Endothelial cell (in vitro differentiated cells): ENCODE data around the gene GNAZ. TPM values are rescaled to one million over a fixed set of nuclear protein-coding genes. Genes with fewer than 3 reads are reported as not detected.

ENCODE experiments used
- DNase-seq: peaks from one replicate; pipeline ENCODE4 v3.0.0; 2021; ENCODE audit warnings: low spot score
- H3K27ac Mint-ChIP-seq: one replicate; pipeline ENCODE4 v1.8.0; 2021; ENCODE audit warnings: mixed read lengths, inconsistent platforms; ENCODE audit not compliant: unreplicated experiment
- H3K27me3 Mint-ChIP-seq: one replicate; pipeline ENCODE4 v1.8.0; 2021; ENCODE audit warnings: mild to moderate bottlenecking, moderate library complexity, mixed read lengths, inconsistent platforms; ENCODE audit not compliant: unreplicated experiment
- H3K36me3 Mint-ChIP-seq: one replicate; pipeline ENCODE4 v1.8.0; 2021; ENCODE audit warnings: mild to moderate bottlenecking, low read depth, mixed read lengths, inconsistent platforms; ENCODE audit not compliant: unreplicated experiment
- H3K4me1 Mint-ChIP-seq: one replicate; pipeline ENCODE4 v1.8.0; 2021; ENCODE audit warnings: mild to moderate bottlenecking, mixed read lengths, inconsistent platforms; ENCODE audit not compliant: unreplicated experiment
- H3K4me3 Mint-ChIP-seq: one replicate; pipeline ENCODE4 v1.8.0; 2021; ENCODE audit warnings: mild to moderate bottlenecking, mixed read lengths, inconsistent platforms; ENCODE audit not compliant: unreplicated experiment
- H3K9me3 Mint-ChIP-seq: one replicate; pipeline ENCODE4 v1.8.0; 2021; ENCODE audit warnings: mixed read lengths, inconsistent platforms; ENCODE audit not compliant: unreplicated experiment
- CTCF ChIP-seq: fragments of 200-600 bp; sonication (generic); IDR thresholded peaks from one replicate; pipeline ENCODE4 v1.5.0; 2021; ENCODE audit warnings: antibody characterized with exemption; ENCODE audit not compliant: unreplicated experiment
- total RNA-seq: library from RNA; stranded (reverse); fragmentation: NEBNext Ultra II Directional; extraction: Animal tissue kit (Norgen Biotek cat#: 25700); gene quantifications from one replicate; pipeline ENCODE4 v1.2.1, GENCODE V29; 2021; ENCODE audit not compliant: unreplicated experiment

Gene GNAZ
- total RNA-seq, 1 donor from 2014 or later: 0.21 TPM

DNA sequence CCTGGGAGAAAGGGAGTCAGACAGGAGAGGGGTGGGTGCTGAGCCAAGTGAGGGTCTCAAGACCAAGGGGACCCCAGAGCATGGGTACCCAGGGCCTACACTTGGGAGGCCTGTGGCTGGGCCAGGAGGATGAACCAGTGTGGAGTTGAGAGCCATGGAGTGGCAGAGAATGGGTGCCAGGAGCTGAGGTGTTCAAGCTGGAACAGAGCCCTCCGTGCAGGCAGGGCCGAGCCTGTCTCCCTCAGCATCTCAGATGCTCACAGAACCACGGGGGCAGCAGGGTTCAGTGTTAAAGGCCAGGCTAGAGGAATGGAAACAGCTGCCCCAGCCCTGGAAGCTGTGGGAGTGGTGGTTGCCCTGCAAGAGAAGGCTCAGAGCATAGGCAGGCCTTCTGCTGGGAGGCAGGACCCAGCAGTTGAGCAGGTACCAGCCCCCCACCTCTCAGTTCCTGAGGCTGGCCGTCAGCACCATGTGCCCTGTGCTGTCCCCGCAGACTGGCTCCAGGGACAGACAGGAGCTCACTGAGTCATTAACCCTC lies 39.2 kb downstream of the GNAZ start:
- DNase-seq: no peak
- Mint-ChIP-seq H3K4me3 (no peak overlapping the region), H3K27ac (no peak overlapping the region), H3K4me1 (peaks cover 10% of the 10 kb centered on the region), H3K36me3 (no peaks in the 10 kb centered on the region), H3K9me3 (no peaks in the 10 kb centered on the region), H3K27me3 (peaks cover 10% of the 10 kb centered on the region)
- TF ChIP-seq CTCF: no peak

DNA sequence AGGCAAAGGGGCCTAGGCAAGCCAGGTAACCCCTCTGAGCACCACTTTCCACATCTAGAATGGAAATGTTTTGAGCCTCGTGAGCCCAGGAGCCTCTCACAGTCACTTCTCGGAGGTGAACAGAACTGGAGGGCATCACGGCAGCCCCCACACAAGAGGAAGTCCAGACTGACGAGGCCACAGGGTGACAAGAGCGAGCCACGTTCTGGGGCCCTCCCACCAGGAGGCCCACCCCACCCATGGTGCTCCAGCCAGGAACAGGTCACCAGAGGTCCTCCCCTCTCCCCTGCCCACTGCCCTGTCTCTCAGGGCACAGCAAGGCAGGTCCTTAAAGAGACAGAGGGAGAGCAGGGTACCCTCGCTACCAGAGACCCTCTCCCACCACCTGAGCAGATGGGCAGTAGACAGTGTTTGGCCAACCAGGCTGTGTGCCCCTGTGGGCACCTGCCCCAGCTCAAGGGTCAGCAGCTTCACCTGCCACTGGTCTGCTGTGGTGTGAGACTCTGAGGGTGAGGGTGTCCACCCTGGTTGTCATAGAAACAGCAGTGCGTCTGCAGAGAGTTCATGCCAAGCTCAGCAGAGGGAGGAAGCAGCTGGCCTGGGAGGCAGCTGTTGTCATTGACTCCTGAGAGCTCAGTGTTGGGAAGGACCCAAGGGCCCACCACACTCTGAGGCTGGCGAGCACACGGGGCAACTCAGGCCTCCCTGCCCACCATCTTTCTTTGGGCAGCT lies 40.0 kb downstream of the GNAZ start:
- Mint-ChIP-seq H3K27me3 (peaks cover 10% of the 10 kb centered on the region), H3K4me3 (no peak overlapping the region), H3K27ac (no peak overlapping the region), H3K9me3 (no peaks in the 10 kb centered on the region), H3K36me3 (no peaks in the 10 kb centered on the region), H3K4me1 (peaks cover 10% of the 10 kb centered on the region)
- TF ChIP-seq CTCF: no peak
- no peak for DNase-seq

DNA sequence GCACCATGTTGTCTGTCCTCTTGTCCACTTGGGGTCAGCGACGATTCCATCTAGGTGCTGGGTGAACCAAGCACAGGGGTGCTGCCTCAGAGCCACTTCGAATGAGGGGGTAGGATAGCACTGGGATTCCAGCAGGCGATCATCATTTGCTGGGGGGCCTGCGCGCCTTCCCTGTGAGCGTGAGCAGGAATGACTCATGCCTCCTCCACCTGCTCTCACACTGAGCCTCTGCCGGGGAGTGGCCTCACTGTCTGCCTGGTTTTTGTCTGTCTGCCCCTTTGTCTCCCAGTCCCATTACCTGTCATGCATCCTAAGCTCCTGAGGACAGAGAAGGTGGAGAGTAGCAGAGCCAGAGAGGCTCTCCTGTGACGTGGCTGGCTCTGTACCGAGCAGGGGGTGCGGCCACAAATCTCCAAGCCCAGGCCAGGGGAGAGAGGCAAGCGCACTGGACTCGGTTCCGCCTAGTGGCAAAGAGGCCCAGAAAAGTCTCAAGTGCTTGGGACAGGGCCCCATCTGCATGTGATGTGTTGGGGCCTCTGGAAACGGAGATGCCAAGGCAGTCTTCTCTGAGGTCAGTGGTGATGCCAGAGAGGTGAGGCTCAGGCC lies 40.7 kb downstream of the GNAZ start:
- no peak for DNase-seq
- H3K4me3 Mint-ChIP-seq: no peak overlapping the region
- H3K9me3 Mint-ChIP-seq: no peaks in the 10 kb centered on the region
- H3K27ac Mint-ChIP-seq: no peak overlapping the region
- H3K4me1 Mint-ChIP-seq: peaks cover 10% of the 10 kb centered on the region
- TF ChIP-seq CTCF: no peak
- H3K36me3 Mint-ChIP-seq: no peaks in the 10 kb centered on the region
- H3K27me3 Mint-ChIP-seq: peaks cover 7% of the 10 kb centered on the region

GRCh38 chr22:23112472-23113012 lies 42.2 kb downstream of the GNAZ start:
- DNase-seq: no peak
- Mint-ChIP-seq H3K4me1 (peaks cover 10% of the 10 kb centered on the region), H3K27me3 (peaks cover 4% of the 10 kb centered on the region), H3K4me3 (no peak overlapping the region), H3K27ac (no peak overlapping the region), H3K9me3 (no peaks in the 10 kb centered on the region), H3K36me3 (no peaks in the 10 kb centered on the region)
- TF ChIP-seq CTCF: no peak
